Dendritic cell treated with granulocyte-macrophage colony-stimulating factor and Interleukin-4, amounts not matched to agents 40 ng/mL and 50 ng/mL, for 4 days (primary cell): Measurements from ENCODE around the gene VEGFA.

Source experiments
- H3K27ac Mint-ChIP-seq: one replicate; pipeline ENCODE4 v1.8.0; 2022; ENCODE audit warnings: mild to moderate bottlenecking, mixed read lengths
- H3K27me3 Mint-ChIP-seq: one replicate; pipeline ENCODE4 v1.8.0; 2022; ENCODE audit warnings: mild to moderate bottlenecking, mixed read lengths
- H3K36me3 Mint-ChIP-seq: one replicate; pipeline ENCODE4 v1.8.0; 2022; ENCODE audit warnings: low read depth, mixed read lengths
- H3K4me1 Mint-ChIP-seq: one replicate; pipeline ENCODE4 v1.8.0; 2022; ENCODE audit warnings: low read depth, mixed read lengths
- H3K4me3 Mint-ChIP-seq: one replicate; pipeline ENCODE4 v1.8.0; 2022; ENCODE audit warnings: mild to moderate bottlenecking, moderate library complexity, mixed read lengths
- H3K9me3 Mint-ChIP-seq: one replicate; pipeline ENCODE4 v1.8.0; 2022; ENCODE audit warnings: mixed read lengths
- intact Hi-C: fragments of 100-400 bp; cut with micrococcal nuclease; formaldehyde crosslinking; loops from one replicate; pipeline ENCODE4 v1.15.0; 2022

The VEGFA gene

GRCh38 chr6:43776799-43777776 is 7.1 kb downstream of the VEGFA start:
- H3K4me1 Mint-ChIP-seq = peaks cover 50% of the 10 kb centered on the region
- no peak overlapping the region for H3K27ac Mint-ChIP-seq
- peaks cover 84% of the 10 kb centered on the region for H3K36me3 Mint-ChIP-seq
- H3K9me3 Mint-ChIP-seq = no peaks in the 10 kb centered on the region
- H3K4me3 Mint-ChIP-seq = no peak overlapping the region
- peaks cover 2% of the 10 kb centered on the region for H3K27me3 Mint-ChIP-seq
- intact Hi-C loops = no loop called here

- Mint-ChIP-seq H3K4me1 (peaks cover 43% of the 10 kb centered on the region), H3K9me3 (no peaks in the 10 kb centered on the region), H3K36me3 (peaks cover 88% of the 10 kb centered on the region), H3K27me3 (peaks cover 2% of the 10 kb centered on the region), H3K4me3 (no peak overlapping the region), H3K27ac (no peak overlapping the region)
- intact Hi-C loops = no loop called here
These were observed 8.3 kb downstream of the VEGFA start for GRCh38 chr6:43778131-43778855.

GRCh38 chr6:43778976-43779851 is 9.2 kb downstream of the VEGFA start:
- H3K36me3 Mint-ChIP-seq = peaks cover 93% of the 10 kb centered on the region
- no peak overlapping the region for H3K27ac Mint-ChIP-seq
- H3K4me3 Mint-ChIP-seq = no peak overlapping the region
- intact Hi-C loops = no loop called here
- H3K4me1 Mint-ChIP-seq = peaks cover 34% of the 10 kb centered on the region
- H3K9me3 Mint-ChIP-seq = no peaks in the 10 kb centered on the region
- H3K27me3 Mint-ChIP-seq = no peaks in the 10 kb centered on the region

GRCh38 chr6:43779852-43780236 is 9.8 kb downstream of the VEGFA start:
- no peak overlapping the region for H3K4me3 Mint-ChIP-seq
- H3K4me1 Mint-ChIP-seq = peaks cover 27% of the 10 kb centered on the region
- H3K27me3 Mint-ChIP-seq = no peaks in the 10 kb centered on the region
- no peaks in the 10 kb centered on the region for H3K9me3 Mint-ChIP-seq
- intact Hi-C loops = no loop called here
- peaks cover 99% of the 10 kb centered on the region for H3K36me3 Mint-ChIP-seq
- no peak overlapping the region for H3K27ac Mint-ChIP-seq

GRCh38 chr6:43780293-43780692 is 10.3 kb downstream of the VEGFA start:
- no peak overlapping the region for H3K4me3 Mint-ChIP-seq
- intact Hi-C loops = no loop called here
- no peak overlapping the region for H3K27ac Mint-ChIP-seq
- H3K4me1 Mint-ChIP-seq = peaks cover 23% of the 10 kb centered on the region
- H3K9me3 Mint-ChIP-seq = no peaks in the 10 kb centered on the region
- no peaks in the 10 kb centered on the region for H3K27me3 Mint-ChIP-seq
- peaks cover 99% of the 10 kb centered on the region for H3K36me3 Mint-ChIP-seq

- peaks cover 14% of the 10 kb centered on the region for H3K4me1 Mint-ChIP-seq
These were observed 11.2 kb downstream of the VEGFA start for GRCh38 chr6:43780941-43781928.

GRCh38 chr6:43781941-43782704 is 12.1 kb downstream of the VEGFA start:
- no peak overlapping the region for H3K27ac Mint-ChIP-seq
- no peak overlapping the region for H3K4me3 Mint-ChIP-seq
- H3K4me1 Mint-ChIP-seq = peaks cover 9% of the 10 kb centered on the region
- intact Hi-C loops = no loop called here
- H3K9me3 Mint-ChIP-seq = no peaks in the 10 kb centered on the region
- H3K27me3 Mint-ChIP-seq = no peaks in the 10 kb centered on the region
- peaks cover 98% of the 10 kb centered on the region for H3K36me3 Mint-ChIP-seq

More at GRCh38 chr6:43780941-43781928, 11.2 kb downstream of the VEGFA start:
- peaks cover 100% of the 10 kb centered on the region for H3K36me3 Mint-ChIP-seq
- intact Hi-C loops = no loop called here
- no peaks in the 10 kb centered on the region for H3K9me3 Mint-ChIP-seq
- no peaks in the 10 kb centered on the region for H3K27me3 Mint-ChIP-seq
- no peak overlapping the region for H3K4me3 Mint-ChIP-seq
- H3K27ac Mint-ChIP-seq = no peak overlapping the region

GRCh38 chr6:43782764-43783513 is 12.9 kb downstream of the VEGFA start:
- Mint-ChIP-seq H3K27me3 (no peaks in the 10 kb centered on the region), H3K36me3 (peaks cover 90% of the 10 kb centered on the region), H3K4me3 (no peak overlapping the region), H3K4me1 (peaks cover 9% of the 10 kb centered on the region), H3K9me3 (no peaks in the 10 kb centered on the region), H3K27ac (no peak overlapping the region)
- intact Hi-C loops = no loop called here

GRCh38 chr6:43784049-43784855 is 14.2 kb downstream of the VEGFA start:
- H3K27ac Mint-ChIP-seq = no peak overlapping the region
- intact Hi-C loops = no loop called here
- H3K27me3 Mint-ChIP-seq = no peaks in the 10 kb centered on the region
- H3K4me3 Mint-ChIP-seq = no peak overlapping the region
- no peaks in the 10 kb centered on the region for H3K9me3 Mint-ChIP-seq
- H3K4me1 Mint-ChIP-seq = peaks cover 9% of the 10 kb centered on the region
- H3K36me3 Mint-ChIP-seq = peaks cover 77% of the 10 kb centered on the region

- intact Hi-C loops = no loop called here
- H3K4me3 Mint-ChIP-seq = no peak overlapping the region
- no peaks in the 10 kb centered on the region for H3K9me3 Mint-ChIP-seq
- H3K27me3 Mint-ChIP-seq = no peaks in the 10 kb centered on the region
- no peak overlapping the region for H3K27ac Mint-ChIP-seq
- peaks cover 20% of the 10 kb centered on the region for H3K4me1 Mint-ChIP-seq
- peaks cover 66% of the 10 kb centered on the region for H3K36me3 Mint-ChIP-seq
These were observed 15.3 kb downstream of the VEGFA start for GRCh38 chr6:43785220-43785752.

GRCh38 chr6:43785904-43786303 is 15.9 kb downstream of the VEGFA start:
- Mint-ChIP-seq H3K9me3 (no peaks in the 10 kb centered on the region), H3K27ac (no peak overlapping the region), H3K4me1 (peaks cover 26% of the 10 kb centered on the region), H3K4me3 (no peak overlapping the region), H3K27me3 (no peaks in the 10 kb centered on the region), H3K36me3 (peaks cover 60% of the 10 kb centered on the region)
- intact Hi-C loops = no loop called here
